ENCODE measurements around the gene NBAS. TPM values are rescaled to one million over a fixed set of nuclear protein-coding genes. Genes with fewer than 3 reads are reported as not detected.

NBAS gene
- total RNA-seq, 1 experiment from 2014 or later: 32.5 TPM

GRCh38 chr2:15176604-15177003 lies 384.5 kb downstream of the NBAS start:
- no peaks in the 10 kb centered on the region for H3K23me2 ChIP-seq (ENCODE audit: insufficient read length, low read depth, low read length, poor library complexity, severe bottlenecking)
- Mint-ChIP-seq H3K4me3 (no peak overlapping the region), H3K27me3 (ENCODE audit: low read depth) (no peaks in the 10 kb centered on the region), H3K27ac (no peak overlapping the region), H3K36me3 (ENCODE audit: insufficient read depth in 1 of 3, low read depth in 3 of 3) (no peaks in the 10 kb centered on the region), H3K9me3 (no peaks in the 10 kb centered on the region), H3K4me1 (no peaks in the 10 kb centered on the region)
- no peak overlapping the region for H3K23ac ChIP-seq (ENCODE audit: insufficient read length, low read depth, low read length)
- H3K27me3 ChIP-seq (ENCODE audit: insufficient read depth, low read length): no peaks in the 10 kb centered on the region
- no peak overlapping the region for H3T11ph ChIP-seq (ENCODE audit: low read length)
- no peak overlapping the region for H3K27ac ChIP-seq (ENCODE audit: insufficient read length, low read depth, low read length)
- no peak overlapping the region for H2BK120ac ChIP-seq (ENCODE audit: low read depth, low read length, poor library complexity, severe bottlenecking)
- H2BK12ac ChIP-seq (ENCODE audit: insufficient read length, low read depth, low read length): no peak overlapping the region
- no peak overlapping the region for H2AFZ ChIP-seq (ENCODE audit: low read length)
- DNase-seq: no peak
- no peak overlapping the region for H3K18ac ChIP-seq (ENCODE audit: insufficient read length, low read depth, low read length)
- no peak overlapping the region for H4K8ac ChIP-seq (replicated peaks; ENCODE audit: insufficient read length, low read depth, low read length)
- H2BK20ac ChIP-seq (ENCODE audit: low read depth, low read length, poor library complexity, severe bottlenecking): no peak overlapping the region
- WGBS (ENCODE audit: extremely low coverage, insufficient read length, low lambda C conversion rate): no CpG with 5 or more reads among the region's 1 CpG
- no peak overlapping the region for H3K14ac ChIP-seq (ENCODE audit: insufficient read depth, low read length)
- TF ChIP-seq CTCF (conservative IDR thresholded peaks at IDR 0.05): no peak
- no peak overlapping the region for H3K9ac ChIP-seq (ENCODE audit: extremely low read depth, insufficient read length, low read length)
- no peaks in the 10 kb centered on the region for H3K79me2 ChIP-seq (ENCODE audit: insufficient read depth, low read length)
- H3K4me1 ChIP-seq (ENCODE audit: insufficient read depth, low read length): no peaks in the 10 kb centered on the region
- H4K5ac ChIP-seq (ENCODE audit: insufficient read length, low read depth, low read length): no peak overlapping the region
- H3K4me2 ChIP-seq (ENCODE audit: insufficient read depth, insufficient read length, low read length): no peak overlapping the region
- H4K20me1 ChIP-seq (ENCODE audit: control insufficient read depth, insufficient read depth, insufficient read length): no peaks in the 10 kb centered on the region
- H3K9me3 ChIP-seq (ENCODE audit: control insufficient read depth, low read depth, low read length): no peaks in the 10 kb centered on the region
- no peak overlapping the region for H2BK15ac ChIP-seq (ENCODE audit: low read depth, low read length)
- H2BK5ac ChIP-seq (ENCODE audit: insufficient read length, low read length): no peak overlapping the region
- no peak overlapping the region for H3K56ac ChIP-seq (ENCODE audit: insufficient read length, low read depth, low read length)
- H4K91ac ChIP-seq (ENCODE audit: insufficient read length, low read depth, low read length): no peak overlapping the region
- no peaks in the 10 kb centered on the region for H3K79me1 ChIP-seq (ENCODE audit: insufficient read depth, low read depth, low read length, poor library complexity, severe bottlenecking)
- H3K4ac ChIP-seq (ENCODE audit: low read depth, low read length): no peak overlapping the region
- no peak overlapping the region for H2AK5ac ChIP-seq (ENCODE audit: insufficient read length, low read length)
